Heart left ventricle (tissue), 16 donors: Measurements from ENCODE around the gene FBXL3. TPM values are rescaled to one million over a fixed set of nuclear protein-coding genes. Genes with fewer than 3 reads are reported as not detected.

Experiments used
- ATAC-seq, 4 donors: fragments of 200-7000 bp; cut with Tn5 transposase; one replicate each; pipeline ENCODE4 v1.9.1; 2020 to 2022; ENCODE audit warnings: moderate library complexity in 4 of 4, mild to moderate bottlenecking in 3 of 4, moderate number of reproducible peaks in 1 of 4
- DNase-seq, 5 donors: peaks; one replicate each; pipeline ENCODE4 v3.0.0-alpha.2; 2020
- H3K27ac ChIP-seq, 12 donors: fragments of 200-600 bp; sonication (generic) in 4 of 12; one replicate each; pipeline versions ENCODE4 v1.5.0 to v1.8.0; 2016 to 2022; ENCODE audit warnings: mild to moderate bottlenecking in 2 of 12
- H3K27me3 ChIP-seq, 9 donors: fragments of 200-600 bp; sonication (generic) in 2 of 9; one replicate each; pipeline versions ENCODE4 v1.5.1 to v1.8.0; 2016 to 2022; ENCODE audit warnings: mild to moderate bottlenecking in 3 of 9
- H3K36me3 ChIP-seq, 9 donors: fragments of 200-600 bp; sonication (generic) in 2 of 9; one replicate each; pipeline versions ENCODE4 v1.5.0 to v1.8.0; 2018 to 2022; ENCODE audit warnings: mild to moderate bottlenecking in 2 of 9
- H3K4me1 ChIP-seq, 12 donors: fragments of 200-600 bp; sonication (generic) in 4 of 12; one replicate each; pipeline versions ENCODE4 v1.5.0 to v1.8.0; 2016 to 2022; ENCODE audit warnings: mild to moderate bottlenecking in 3 of 12
- H3K4me3 ChIP-seq, 12 donors: fragments of 200-600 bp; sonication (generic) in 4 of 12; one replicate each; pipeline versions ENCODE4 v1.5.0 to v1.8.0; 2017 to 2022; ENCODE audit warnings: mild to moderate bottlenecking in 9 of 12, moderate library complexity in 4 of 12
- H3K9me3 ChIP-seq, 12 donors: fragments of 200-600 bp; sonication (generic) in 4 of 12; one replicate each; pipeline versions ENCODE4 v1.5.0 to v1.8.0; 2016 to 2022; ENCODE audit warnings: mild to moderate bottlenecking in 1 of 12
- CTCF ChIP-seq, 12 donors: fragments of 200-600 bp; sonication (generic) in 4 of 12; IDR thresholded peaks; one replicate each; pipeline versions ENCODE4 v1.5.0 to v1.8.0; 2018 to 2022; ENCODE audit warnings: antibody characterized with exemption in 12 of 12, mild to moderate bottlenecking in 5 of 12
- POLR2A ChIP-seq, 2 donors: fragments of 450-650 bp; IDR thresholded peaks; one replicate each; pipeline ENCODE4 v1.6.1; 2017; ENCODE audit warnings: antibody characterized with exemption in 2 of 2, mild to moderate bottlenecking in 2 of 2, moderate library complexity in 2 of 2
- WGBS, 4 donors: extraction: QIAGEN DNeasy Blood & Tissue Kit in 2 of 4; methylation state at CpG; one replicate each; pipeline versions ENCODE4 v1.1.5 to v1.1.7; 2013 to 2018; 5-methylcytosine and 5-hydroxymethylcytosine counted together
- intact Hi-C, 10 donors: fragments of 100-400 bp; cut with DNase I; formaldehyde crosslinking; loops; one replicate each; pipeline versions ENCODE4 v1.11.1 to v1.14.2; 2022
- polyA plus RNA-seq, 2 donors: library from polyadenylated mRNA; stranded (reverse); fragments of 200-250 nt; gene quantifications; one replicate each; pipeline ENCODE4 v1.2.3, GENCODE V29; 2013
- total RNA-seq, 9 donors: library from RNA; depleted of rRNA in 2 of 9; stranded (reverse); fragments of >200 nt in 2 of 9; fragmentation: NEBNext Ultra II Directional in 3 of 9; extraction: Animal tissue kit (Norgen Biotek cat#: 25700) in 3 of 9; gene quantifications; one replicate each; pipeline versions ENCODE4 v1.1.0 to v1.2.4, GENCODE V29; 2016 to 2023
- donor health status: ischemic (EF 13 %, LVEDD 7.1; RV severe dilation, severe dysfunction).
- donor health status: healthy with polysubstance abuse.
- donor health status: DM: no; HTN: yes; CAD: no.
- donor health status: DM: no; HTN: no; CAD: no.
- donor health status: ischemic (EF 25% LVEDD 6.9; RV normal size, moderate dysfunction).
- donor health status: ischemic (EF 25% LVEDD 5.7; RV mildly dilated, moderate dysfunction).
- donor health status: healthy.
- donor health status: DM: yes; HTN: yes; CAD: no.
- donor health status: ischemic (EF 35%, LVEDD 5.7; RV mildly dilated, moderate dysfunction).
- donor health status: nonischemic (EF 11% LVEDD 7.7; RV severe dilation, severe dysfunction).
- donor health status: DM: yes; HTN: yes; CAD: no.
- donor health status: PGD.
- donor health status: ischemic (EF 29% LVEDD 5.4; RV normal size, mild dysfunction).
- donor health status: nonischemic (EF 23%, LVEDD 6.1; RV moderate dilation, normal function).

Gene FBXL3
- total and polyA plus RNA-seq, 11 donors, result 11.8 to 50.0 (median 31.4) TPM

GRCh38 chr13:76980075-76980718 is 46.8 kb downstream of the FBXL3 start:
- Histone ChIP-seq H3K27ac (no peak overlapping the region), H3K9me3 (no peaks in the 10 kb centered on the region), H3K4me3 (peak overlapping the region in 10 of 12 donors; percentile 20 to 50 (median 33)), H3K27me3 (peaks cover 0 to 38% (median 6%) of the 10 kb centered on the region in 9 donors), H3K4me1 (peaks cover 0 to 11% (median 2%) of the 10 kb centered on the region in 12 donors), H3K36me3 (no peaks in the 10 kb centered on the region)
- TF ChIP-seq CTCF (IDR thresholded peaks at IDR 0.05) (peak; percentile 93 to 100 (median 96)), POLR2A (IDR thresholded peaks at IDR 0.05) (no peak)
- DNase-seq, result peak; percentile 72 to 92 (median 79)
- WGBS, 4 donors, result 4 to 5% (median 4%) methylated on average over 34 of the region's 34 CpGs
- intact Hi-C loops, result loop anchor here in 8 of 10 donors (2.0 to 10.0 kb wide), 6 partner anchors 505 to 1285 kb away; no protein-coding TSS in a partner anchor
- ATAC-seq, result peak; percentile 91 to 98 (median 94)

- TF ChIP-seq POLR2A (IDR thresholded peaks at IDR 0.05) (no peak), CTCF (IDR thresholded peaks at IDR 0.05) (no peak)
- H3K27ac ChIP-seq, result no peak overlapping the region
- H3K4me1 ChIP-seq, result peaks cover 0 to 13% (median 2%) of the 10 kb centered on the region in 12 donors
- DNase-seq, result no peak
- intact Hi-C loops, result loop anchor here in 1 of 10 donors (10.0 kb wide), 1 partner anchor 1102 kb away; no protein-coding TSS in a partner anchor
- H3K27me3 ChIP-seq, result peaks cover 0 to 43% (median 6%) of the 10 kb centered on the region in 9 donors
- WGBS, 4 donors, result 74 to 82% (median 79%) methylated on average over 5 of the region's 5 CpGs
- no peaks in the 10 kb centered on the region for H3K9me3 ChIP-seq
- ATAC-seq, result no peak
- no peaks in the 10 kb centered on the region for H3K36me3 ChIP-seq
- H3K4me3 ChIP-seq, result no peak overlapping the region
These were observed 50.0 kb downstream of the FBXL3 start for GRCh38 chr13:76976929-76977328.

GRCh38 chr13:76976490-76976889 is 50.5 kb downstream of the FBXL3 start:
- no peak for ATAC-seq
- TF ChIP-seq CTCF (IDR thresholded peaks at IDR 0.05) (no peak), POLR2A (IDR thresholded peaks at IDR 0.05) (no peak)
- Histone ChIP-seq H3K9me3 (no peaks in the 10 kb centered on the region), H3K4me1 (peaks cover 0 to 13% (median 2%) of the 10 kb centered on the region in 12 donors), H3K36me3 (no peaks in the 10 kb centered on the region), H3K27ac (no peak overlapping the region), H3K4me3 (no peak overlapping the region), H3K27me3 (peaks cover 0 to 40% (median 6%) of the 10 kb centered on the region in 9 donors)
- DNase-seq, result no peak
- intact Hi-C loops, result loop anchor here in 1 of 10 donors (10.0 kb wide), 1 partner anchor 1102 kb away; no protein-coding TSS in a partner anchor
- WGBS, 4 donors, result 56 to 66% (median 61%) methylated on average over 8 of the region's 8 CpGs

- peaks cover 0 to 13% (median 2%) of the 10 kb centered on the region in 12 donors for H3K4me1 ChIP-seq
- no peak for DNase-seq
- no peak overlapping the region for H3K4me3 ChIP-seq
- no peaks in the 10 kb centered on the region for H3K36me3 ChIP-seq
- ATAC-seq, result no peak
- H3K9me3 ChIP-seq, result no peaks in the 10 kb centered on the region
- WGBS, 4 donors, result 88 to 93% (median 91%) methylated on average over 6 of the region's 6 CpGs
- intact Hi-C loops, result loop anchor here in 1 of 10 donors (10.0 kb wide), 1 partner anchor 1101 kb away; no protein-coding TSS in a partner anchor
- no peak overlapping the region for H3K27ac ChIP-seq
- peaks cover 0 to 34% (median 6%) of the 10 kb centered on the region in 9 donors for H3K27me3 ChIP-seq
- no peak for TF ChIP-seq CTCF (IDR thresholded peaks at IDR 0.05)
- TF ChIP-seq POLR2A (IDR thresholded peaks at IDR 0.05), result no peak
These were observed 51.1 kb downstream of the FBXL3 start for GRCh38 chr13:76975863-76976262.
